IMR-90 (cell line): ENCODE results near the gene BCO2. TPM values are rescaled to one million over a fixed set of nuclear protein-coding genes. Genes with fewer than 3 reads are reported as not detected.

Experiments used
- ATAC-seq: fragments of 200-7000 bp; cut with Tn5 transposase; 2 replicates; pipeline ENCODE4 v1.9.1; 2020; ENCODE audit warnings: low read depth, mild to moderate bottlenecking, moderate library complexity
- BruUV-seq: library from RNA; stranded (reverse); fragments of 400-500 nt; replicated peaks from 2 replicates; lab custom pipeline; 2021; lab: Mats Ljungman, UMichigan
- CTCF ChIA-PET: fragments of 300-600 bp; formaldehyde crosslinking; extraction: SDS; loops from one replicate; lab custom pipeline; 2021; ENCODE audit warnings: antibody characterized with exemption; lab: Yijun Ruan, JAX
- POLR2A ChIA-PET: fragments of 300-600 bp; sonication (Branson Sonifier 250); formaldehyde crosslinking; loops from one replicate; lab custom pipeline; 2022; ENCODE audit warnings: antibody characterized with exemption; ENCODE audit not compliant: unreplicated experiment; lab: Charles Lee
- DNase-seq: peaks from one replicate; pipeline ENCODE4 v3.0.0; 2013
- H2AFZ ChIP-seq: replicated peaks from 2 replicates; pipeline ENCODE3; 2013; ENCODE audit warnings: low read length, mild to moderate bottlenecking; ENCODE audit not compliant: poor library complexity
- H2AK5ac ChIP-seq: 2 replicates; pipeline ENCODE4 v1.6.1; 2013; ENCODE audit warnings: low read depth, low read length, inconsistent platforms
- H2AK9ac ChIP-seq: replicated peaks from 2 replicates; pipeline ENCODE3; 2013; ENCODE audit warnings: mild to moderate bottlenecking, low read depth, low read length, moderate library complexity; ENCODE audit not compliant: poor library complexity
- H2BK120ac ChIP-seq: 2 replicates; pipeline ENCODE4 v1.6.1; 2013; ENCODE audit warnings: low read depth, low read length, inconsistent platforms
- H2BK15ac ChIP-seq: 3 replicates; pipeline ENCODE4 v1.6.1; 2013; ENCODE audit warnings: low read depth, low read length, inconsistent platforms
- H2BK20ac ChIP-seq: 2 replicates; pipeline ENCODE4 v1.6.1; 2013; ENCODE audit warnings: low read depth, mild to moderate bottlenecking, inconsistent platforms, low read length, moderate library complexity
- H2BK5ac ChIP-seq: 2 replicates; pipeline ENCODE4 v1.6.1; 2013; ENCODE audit warnings: mild to moderate bottlenecking, low read depth, low read length, inconsistent platforms; ENCODE audit not compliant: poor library complexity, severe bottlenecking
- H3K14ac ChIP-seq: replicated peaks from 2 replicates; pipeline ENCODE4 v1.6.1; 2013; ENCODE audit warnings: low read depth, low read length, inconsistent platforms
- H3K18ac ChIP-seq: 2 replicates; pipeline ENCODE4 v1.6.1; 2013; ENCODE audit warnings: low read depth, low read length, control low read depth
- H3K23ac ChIP-seq: 2 replicates; pipeline ENCODE4 v1.6.1; 2013; ENCODE audit warnings: low read depth, low read length, inconsistent platforms
- H3K27ac ChIP-seq: 2 replicates; pipeline ENCODE4 v1.5.1; 2013; ENCODE audit warnings: mild to moderate bottlenecking, control low read depth, low read length; ENCODE audit not compliant: insufficient read depth
- H3K27me3 ChIP-seq: 2 replicates; pipeline ENCODE4 v1.6.1; 2013; ENCODE audit warnings: low read length; ENCODE audit not compliant: control insufficient read depth, insufficient read depth
- H3K36me3 ChIP-seq: 2 replicates; pipeline ENCODE4 v1.6.1; 2013; ENCODE audit warnings: low read length, mixed read lengths; ENCODE audit not compliant: control insufficient read depth, insufficient read depth
- H3K4ac ChIP-seq: 2 replicates; pipeline ENCODE4 v1.6.1; 2013; ENCODE audit warnings: low read depth, low read length, inconsistent platforms
- H3K4me1 ChIP-seq: 2 replicates; pipeline ENCODE4 v1.6.1; 2013; ENCODE audit warnings: low read length, mixed read lengths; ENCODE audit not compliant: control insufficient read depth, insufficient read depth
- H3K4me2 ChIP-seq: 2 replicates; pipeline ENCODE4 v1.6.1; 2013; ENCODE audit warnings: low read depth, mild to moderate bottlenecking, control low read depth, low read length, moderate library complexity
- H3K4me3 ChIP-seq: 2 replicates; pipeline ENCODE4 v1.5.1; 2013; ENCODE audit warnings: low read depth, mild to moderate bottlenecking, control low read depth, low read length, moderate library complexity; ENCODE audit not compliant: insufficient read depth
- H3K56ac ChIP-seq: 2 replicates; pipeline ENCODE4 v1.6.1; 2013; ENCODE audit warnings: low read length, inconsistent platforms; ENCODE audit not compliant: insufficient read depth; ENCODE audit errors: extremely low read depth
- H3K79me1 ChIP-seq, 2 experiments: 2 replicates each; pipeline ENCODE4 v1.6.1; 2013; ENCODE audit warnings: low read length in 2 of 2, inconsistent platforms in 1 of 2, low read depth in 1 of 2
- H3K9ac ChIP-seq: 2 replicates; pipeline ENCODE4 v1.6.1; 2013; ENCODE audit warnings: low read depth, low read length, control low read depth
- H3K9me1 ChIP-seq: 2 replicates; pipeline ENCODE4 v1.6.1; 2013; ENCODE audit warnings: low read length, inconsistent platforms; ENCODE audit not compliant: insufficient read depth
- H3K9me3 ChIP-seq: 2 replicates; pipeline ENCODE4 v1.6.1; 2013; ENCODE audit warnings: low read length; ENCODE audit not compliant: control insufficient read depth, insufficient read depth
- H4K20me1 ChIP-seq: 2 replicates; pipeline ENCODE4 v1.6.1; 2013; ENCODE audit warnings: low read length, inconsistent platforms; ENCODE audit not compliant: insufficient read depth
- H4K5ac ChIP-seq: 2 replicates; pipeline ENCODE4 v1.6.1; 2013; ENCODE audit warnings: mild to moderate bottlenecking, low read depth, low read length, control low read depth
- H4K8ac ChIP-seq, 2 experiments: 2 replicates each; pipeline ENCODE4 v1.6.1; 2013; ENCODE audit warnings: low read depth in 2 of 2, low read length in 2 of 2, control low read depth in 1 of 2, inconsistent platforms in 1 of 2
- H4K91ac ChIP-seq: 2 replicates; pipeline ENCODE4 v1.6.1; 2013; ENCODE audit warnings: low read depth, low read length, inconsistent platforms; ENCODE audit not compliant: insufficient read depth
- CEBPB ChIP-seq: IDR thresholded peaks from 2 replicates; pipeline ENCODE4 v1.6.1; 2012; ENCODE audit warnings: low read depth, low read length, improper control_type of control experiment
- MXI1 ChIP-seq: IDR thresholded peaks from 2 replicates; pipeline ENCODE4 v1.6.1; 2012; ENCODE audit warnings: low read depth, mild to moderate bottlenecking, low read length, moderate library complexity, borderline replicate concordance
- RAD21 ChIP-seq: IDR thresholded peaks from 2 replicates; pipeline ENCODE4 v1.6.1; 2012; ENCODE audit warnings: low read length, improper control_type of control experiment
- RFX5 ChIP-seq: IDR thresholded peaks from 2 replicates; pipeline ENCODE4 v1.8.0; 2012; ENCODE audit warnings: low read depth, mild to moderate bottlenecking, low read length, moderate library complexity
- SMC3 ChIP-seq: fragments of 150-350 bp; IDR thresholded peaks from 2 replicates; pipeline ENCODE4 v1.6.1; 2016; ENCODE audit warnings: low read depth, mild to moderate bottlenecking, antibody characterized with exemption, low read length, moderate library complexity
- WGBS, 2 experiments: methylation state at CpG; one replicate each; pipeline versions ENCODE4 v1.1.5 to v1.1.7; 2013; ENCODE audit warnings: missing lambda C conversion rate in 2 of 2; ENCODE audit not compliant: insufficient read length in 1 of 2; ENCODE audit errors: extremely low coverage in 2 of 2; 5-methylcytosine and 5-hydroxymethylcytosine counted together
- dilution Hi-C: fragments of 300-500 bp; cut with HindIII; formaldehyde crosslinking; loops from one replicate; pipeline ENCODE4 v1.14.3; 2018; ENCODE audit warnings: low sequenced_read_pairs; ENCODE audit not compliant: unreplicated experiment
- in situ Hi-C: fragments of 300-500 bp; cut with MboI; formaldehyde crosslinking; loops from 3 replicates; pipeline ENCODE4 v1.14.3; 2019; ENCODE audit warnings: low sequenced_read_pairs, inconsistent platforms, mixed read lengths
- intact Hi-C: fragments of 100-400 bp; cut with micrococcal nuclease; formaldehyde crosslinking; loops from 2 replicates; pipeline ENCODE4 v1.10.0; 2022
- polyA plus RNA-seq, 3 experiments: library from polyadenylated mRNA; depleted of rRNA; stranded (reverse); fragments of >200 nt; gene quantifications; 2 replicates each; pipeline ENCODE4 v1.2.3, GENCODE V29; 2012; ENCODE audit warnings: low replicate concordance in 1 of 3
- total RNA-seq: library from RNA; depleted of rRNA; stranded (reverse); fragments of >200 nt; gene quantifications from 2 replicates; pipeline ENCODE4 v1.2.3, GENCODE V29; 2012
- TF ChIP-seq, protein P1 (sequence below): fragments of 150-350 bp; IDR thresholded peaks from 2 replicates; pipeline ENCODE4 v1.6.1; 2017; ENCODE audit warnings: mild to moderate bottlenecking, antibody characterized with exemption, low read length, low read depth
- TF ChIP-seq, protein P2 (sequence below): conservative IDR thresholded peaks from 2 replicates; pipeline ENCODE4 v1.5.1; 2012; ENCODE audit warnings: mild to moderate bottlenecking, low read depth, low read length, improper control_type of control experiment

BCO2 gene
- total and polyA plus RNA-seq, 2 of the 4 experiments (the other 2 are of a cell fraction): 0.18 to 0.68 TPM

DNA sequence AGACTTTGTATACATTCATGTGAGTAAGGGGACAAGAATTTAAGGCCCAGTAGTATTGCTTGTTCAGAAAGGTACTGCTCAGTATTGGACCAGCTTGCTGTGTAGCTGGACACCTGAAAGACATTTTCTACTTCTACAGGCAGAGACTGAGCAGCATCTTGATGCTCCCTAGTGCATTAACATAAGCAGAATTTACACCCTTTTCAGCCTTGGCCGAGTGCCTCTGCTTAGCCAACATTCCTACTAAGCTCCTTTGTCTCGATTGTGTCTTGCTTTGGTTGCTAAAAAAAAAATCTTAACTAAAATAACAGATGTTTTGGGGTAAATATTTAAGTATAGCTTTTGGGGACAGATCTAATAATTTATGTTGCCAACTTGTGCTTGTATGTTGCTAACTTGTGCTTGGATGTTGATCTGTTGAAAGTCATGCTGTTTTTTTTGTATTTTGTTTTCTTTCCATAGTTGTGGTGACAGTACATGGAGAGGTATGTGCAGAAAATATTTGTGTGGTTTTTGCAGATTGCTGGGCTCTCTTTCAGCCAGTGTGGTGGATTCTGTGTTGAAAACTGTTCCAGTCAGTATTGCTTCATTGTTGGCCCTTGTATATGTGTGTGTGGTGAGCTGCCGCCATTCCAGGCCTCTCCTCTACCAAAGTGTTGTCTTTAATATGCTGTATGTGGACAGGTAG, 54.6 kb downstream of the BCO2 start:
- ATAC-seq (peak; percentile 22), DNase-seq (peak; percentile 86)
- no peaks in the 10 kb centered on the region for H3K27me3 ChIP-seq
- H4K91ac ChIP-seq: peak overlapping the region; percentile 78; the same call in 1 of the 2 replicates
- H2BK15ac ChIP-seq: peak overlapping the region; percentile 12; the same call in 1 of the 3 replicates
- peak overlapping the region; percentile 70; the same call in 1 of the 2 replicates for H4K5ac ChIP-seq
- H3K27ac ChIP-seq: peak overlapping the region; percentile 67; the same call in 1 of the 2 replicates
- peak overlapping the region; percentile 80 for H2BK5ac ChIP-seq
- H4K8ac ChIP-seq: peak overlapping the region in 1 of 2 experiments; percentile 61; a peak in 2 of 4 replicates
- no peak overlapping the region for H2AK9ac ChIP-seq
- H3K23ac ChIP-seq: peak overlapping the region; percentile 72
- H2BK20ac ChIP-seq: peak overlapping the region; percentile 86
- peaks cover 8% of the 10 kb centered on the region; the same call in 1 of the 2 replicates for H3K4me1 ChIP-seq
- H3K4me3 ChIP-seq: no peak overlapping the region
- TF ChIP-seq RAD21: no peak
- no peak for TF ChIP-seq RFX5
- 0 out of 2 replicates have a peak, but pooled peaks have one; percentile 20 for TF ChIP-seq MXI1
- TF ChIP-seq, protein P1, sequence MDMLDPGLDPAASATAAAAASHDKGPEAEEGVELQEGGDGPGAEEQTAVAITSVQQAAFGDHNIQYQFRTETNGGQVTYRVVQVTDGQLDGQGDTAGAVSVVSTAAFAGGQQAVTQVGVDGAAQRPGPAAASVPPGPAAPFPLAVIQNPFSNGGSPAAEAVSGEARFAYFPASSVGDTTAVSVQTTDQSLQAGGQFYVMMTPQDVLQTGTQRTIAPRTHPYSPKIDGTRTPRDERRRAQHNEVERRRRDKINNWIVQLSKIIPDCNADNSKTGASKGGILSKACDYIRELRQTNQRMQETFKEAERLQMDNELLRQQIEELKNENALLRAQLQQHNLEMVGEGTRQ: no peak
- peak; percentile 94 for TF ChIP-seq CEBPB
- TF ChIP-seq SMC3: no peak
- TF ChIP-seq, protein P2, sequence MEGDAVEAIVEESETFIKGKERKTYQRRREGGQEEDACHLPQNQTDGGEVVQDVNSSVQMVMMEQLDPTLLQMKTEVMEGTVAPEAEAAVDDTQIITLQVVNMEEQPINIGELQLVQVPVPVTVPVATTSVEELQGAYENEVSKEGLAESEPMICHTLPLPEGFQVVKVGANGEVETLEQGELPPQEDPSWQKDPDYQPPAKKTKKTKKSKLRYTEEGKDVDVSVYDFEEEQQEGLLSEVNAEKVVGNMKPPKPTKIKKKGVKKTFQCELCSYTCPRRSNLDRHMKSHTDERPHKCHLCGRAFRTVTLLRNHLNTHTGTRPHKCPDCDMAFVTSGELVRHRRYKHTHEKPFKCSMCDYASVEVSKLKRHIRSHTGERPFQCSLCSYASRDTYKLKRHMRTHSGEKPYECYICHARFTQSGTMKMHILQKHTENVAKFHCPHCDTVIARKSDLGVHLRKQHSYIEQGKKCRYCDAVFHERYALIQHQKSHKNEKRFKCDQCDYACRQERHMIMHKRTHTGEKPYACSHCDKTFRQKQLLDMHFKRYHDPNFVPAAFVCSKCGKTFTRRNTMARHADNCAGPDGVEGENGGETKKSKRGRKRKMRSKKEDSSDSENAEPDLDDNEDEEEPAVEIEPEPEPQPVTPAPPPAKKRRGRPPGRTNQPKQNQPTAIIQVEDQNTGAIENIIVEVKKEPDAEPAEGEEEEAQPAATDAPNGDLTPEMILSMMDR: no peak
- H3K9ac ChIP-seq: no peak overlapping the region
- H3K4me2 ChIP-seq: peak overlapping the region; percentile 16; the same call in 1 of the 2 replicates
- no CpG with 5 or more reads among the region's 3 CpGs for WGBS, 2 experiments
- peak overlapping the region; percentile 84 for H3K4ac ChIP-seq
- dilution Hi-C loops: no loop called here
- in situ Hi-C loops: loop anchor here (10.0 kb wide), 2 partner anchors 135 to 1055 kb away; no protein-coding TSS in a partner anchor
- ChIA-PET POLR2A (interaction anchor here (0.9 kb wide), 1 partner anchor 50 kb away, joined by 3 read pairs; no protein-coding TSS in a partner anchor), CTCF (interaction anchor here (2.4 kb wide), 1 partner anchor 51 kb away, joined by 10 read pairs; no protein-coding TSS in a partner anchor)
- peak overlapping the region; percentile 90 for H2BK120ac ChIP-seq
- peak overlapping the region; percentile 13; the same call in 1 of the 2 replicates for H3K56ac ChIP-seq
- H3K36me3 ChIP-seq: peaks cover 12% of the 10 kb centered on the region
- no peaks in the 10 kb centered on the region for H3K9me3 ChIP-seq
- H3K79me1 ChIP-seq: peaks cover 24 to 52% of the 10 kb centered on the region in 2 experiments
- no peak overlapping the region for H2AFZ ChIP-seq
- H3K14ac ChIP-seq: no peak overlapping the region; the same call in 1 of the 2 replicates
- peak overlapping the region; percentile 76; the same call in 1 of the 2 replicates for H3K18ac ChIP-seq
- peaks cover 6% of the 10 kb centered on the region; the same call in 1 of the 2 replicates for H4K20me1 ChIP-seq
- peak overlapping the region; percentile 80; the same call in 1 of the 2 replicates for H2AK5ac ChIP-seq
- intact Hi-C loops: loop anchor here (10.0 kb wide), 2 partner anchors 325 to 355 kb away; partner anchors contain the start of genes ALG9, CFAP68 and FDXACB1
- BruUV-seq: no TSS peak
- H3K9me1 ChIP-seq: no peaks in the 10 kb centered on the region; the same call in 1 of the 2 replicates
